ENCODE data around the gene HCFC1R1.
A peak's percentile ranks its signal among the peaks of the same experiment; 100 is the strongest.

Gene HCFC1R1

DNA sequence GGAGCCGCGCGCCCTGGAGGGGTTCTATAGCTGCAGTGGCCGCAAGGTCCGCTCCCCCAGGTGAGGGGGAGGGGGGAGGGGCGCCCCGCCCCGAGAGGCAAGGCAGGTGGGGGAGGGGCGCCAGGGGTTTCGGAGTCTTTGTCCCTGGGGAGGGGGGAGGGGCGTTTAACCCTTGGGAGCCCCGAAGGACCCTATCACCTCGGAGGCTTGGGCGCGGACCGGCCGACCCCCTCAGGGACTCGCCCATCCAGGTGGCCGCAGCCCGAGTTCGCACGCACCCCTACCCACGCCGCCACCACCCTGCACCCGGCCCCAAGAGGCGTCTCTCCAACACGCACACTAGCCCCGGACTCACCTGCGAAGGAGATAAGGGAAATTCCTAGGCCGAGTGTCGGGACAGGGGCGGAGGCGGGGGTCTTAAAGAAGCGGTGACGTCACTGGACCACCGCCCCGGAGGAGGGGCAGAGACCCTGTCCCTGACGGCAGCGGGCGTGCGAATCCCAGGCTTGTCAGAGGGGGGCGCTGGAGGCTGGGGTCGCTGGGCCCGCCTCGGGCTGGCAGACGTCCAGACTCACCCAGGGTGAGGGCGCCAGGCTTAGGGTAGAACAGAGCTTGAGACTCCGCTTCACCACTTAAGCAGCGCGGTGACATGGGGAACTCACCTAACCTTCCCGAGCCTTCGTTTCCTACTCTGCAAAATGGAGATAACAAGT, 5.8 kb downstream of the HCFC1R1 start, which contains the start of gene CLDN6:
Gene CLDN6 (minus strand): TSS at position 390 of the 713 bp plus-strand sequence. CDS start 2,162 bp downstream, outside the sequence.
- no peak for DNase-seq (ENCODE audit: low read depth)
- in situ Hi-C loops (cut with HindIII; ENCODE audit: low sequenced_read_pairs), result no loop called here
- H3K4me3 ChIP-seq (ENCODE audit: low read depth, low read length), result no peak within 1 kb of the TSS
- TF ChIP-seq, protein P1, sequence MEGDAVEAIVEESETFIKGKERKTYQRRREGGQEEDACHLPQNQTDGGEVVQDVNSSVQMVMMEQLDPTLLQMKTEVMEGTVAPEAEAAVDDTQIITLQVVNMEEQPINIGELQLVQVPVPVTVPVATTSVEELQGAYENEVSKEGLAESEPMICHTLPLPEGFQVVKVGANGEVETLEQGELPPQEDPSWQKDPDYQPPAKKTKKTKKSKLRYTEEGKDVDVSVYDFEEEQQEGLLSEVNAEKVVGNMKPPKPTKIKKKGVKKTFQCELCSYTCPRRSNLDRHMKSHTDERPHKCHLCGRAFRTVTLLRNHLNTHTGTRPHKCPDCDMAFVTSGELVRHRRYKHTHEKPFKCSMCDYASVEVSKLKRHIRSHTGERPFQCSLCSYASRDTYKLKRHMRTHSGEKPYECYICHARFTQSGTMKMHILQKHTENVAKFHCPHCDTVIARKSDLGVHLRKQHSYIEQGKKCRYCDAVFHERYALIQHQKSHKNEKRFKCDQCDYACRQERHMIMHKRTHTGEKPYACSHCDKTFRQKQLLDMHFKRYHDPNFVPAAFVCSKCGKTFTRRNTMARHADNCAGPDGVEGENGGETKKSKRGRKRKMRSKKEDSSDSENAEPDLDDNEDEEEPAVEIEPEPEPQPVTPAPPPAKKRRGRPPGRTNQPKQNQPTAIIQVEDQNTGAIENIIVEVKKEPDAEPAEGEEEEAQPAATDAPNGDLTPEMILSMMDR (IDR thresholded peaks at IDR 0.05; ENCODE audit: low read depth, low read length, missing control alignments), result peak; percentile 36

DNA sequence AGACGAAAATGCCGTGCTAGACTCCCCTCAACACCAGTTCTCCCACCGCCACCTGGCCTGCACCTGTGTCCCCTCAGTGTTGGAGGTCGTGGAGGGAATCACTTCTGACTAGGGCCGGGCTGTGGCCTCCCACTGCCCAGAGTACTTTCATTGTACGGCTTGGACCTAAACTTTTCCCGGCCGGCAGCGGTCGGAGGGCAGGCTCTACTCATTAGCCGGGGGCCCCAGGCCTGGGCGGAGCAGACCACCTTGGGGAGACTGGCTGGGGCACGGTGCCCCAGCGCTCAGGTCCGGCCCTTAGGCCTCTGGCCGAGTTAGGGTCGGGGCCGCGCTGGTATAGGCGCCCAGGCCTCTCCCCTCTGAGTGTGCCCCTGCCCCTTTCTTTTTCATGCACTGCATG, 6.4 kb downstream of the HCFC1R1 start:
- no peak for DNase-seq (ENCODE audit: low read depth)
- in situ Hi-C loops (cut with HindIII; ENCODE audit: low sequenced_read_pairs), result no loop called here
- TF ChIP-seq, protein P1 (IDR thresholded peaks at IDR 0.05; ENCODE audit: low read depth, low read length, missing control alignments), result no peak
- no peak overlapping the region for H3K4me3 ChIP-seq (ENCODE audit: low read depth, low read length)

DNA sequence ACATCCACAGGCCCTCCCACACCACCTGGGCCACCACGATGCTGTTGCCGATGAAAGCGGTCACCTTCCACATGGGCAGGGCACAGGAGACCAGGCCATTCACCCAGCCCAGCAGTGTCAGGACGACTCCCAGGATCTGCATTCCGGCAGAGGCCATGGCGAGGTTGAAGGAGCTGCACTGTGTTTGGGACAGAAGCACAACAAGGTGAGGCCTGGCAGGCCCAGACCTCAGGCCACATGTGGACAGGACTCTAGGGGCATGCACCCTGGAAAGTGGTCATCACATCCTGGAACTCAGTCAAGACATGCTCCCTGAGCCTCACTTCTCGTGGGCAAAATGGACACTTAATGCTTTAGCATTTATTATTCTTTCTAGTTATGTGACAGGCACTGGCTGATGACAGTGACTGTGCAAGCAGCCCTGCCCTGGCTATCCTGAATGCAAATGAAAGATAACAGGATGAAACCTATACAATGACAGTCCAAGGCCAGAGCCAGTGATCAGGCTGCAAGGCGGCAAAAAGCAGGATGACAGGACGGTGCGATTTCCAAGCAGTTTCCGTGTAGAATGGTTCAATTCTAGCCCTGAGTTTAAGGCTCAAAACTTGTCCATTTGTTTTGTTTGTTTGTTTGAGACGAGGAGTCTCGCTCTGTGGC, 7.7 kb downstream of the HCFC1R1 start:
- in situ Hi-C loops (cut with HindIII; ENCODE audit: low sequenced_read_pairs), result no loop called here
- H3K4me3 ChIP-seq (ENCODE audit: low read depth, low read length), result no peak overlapping the region
- DNase-seq (ENCODE audit: low read depth), result no peak
- TF ChIP-seq, protein P1 (IDR thresholded peaks at IDR 0.05; ENCODE audit: low read depth, low read length, missing control alignments), result no peak

DNA sequence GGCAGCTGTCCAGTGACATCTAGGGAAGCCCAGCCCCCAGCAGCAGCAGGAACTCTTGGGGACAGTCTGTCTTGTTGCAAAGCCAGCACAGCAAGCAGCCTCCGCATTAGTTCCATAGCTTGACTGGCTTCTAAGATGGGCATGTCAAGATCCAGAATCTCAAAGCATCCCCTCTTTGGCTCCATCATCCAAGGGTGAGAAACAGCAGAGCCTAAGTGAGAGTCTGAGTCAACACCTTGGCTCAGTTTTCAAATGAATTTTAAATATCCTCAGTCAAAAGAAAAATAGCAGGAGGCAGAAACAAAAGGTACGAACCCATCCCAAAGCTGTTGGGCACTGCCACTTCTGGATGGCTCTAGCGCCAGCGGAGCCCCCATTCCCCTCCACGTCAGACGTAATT, 8.8 kb downstream of the HCFC1R1 start:
- no peak overlapping the region for H3K4me3 ChIP-seq (ENCODE audit: low read depth, low read length)
- DNase-seq (ENCODE audit: low read depth), result no peak
- in situ Hi-C loops (cut with HindIII; ENCODE audit: low sequenced_read_pairs), result no loop called here
- TF ChIP-seq, protein P1 (IDR thresholded peaks at IDR 0.05; ENCODE audit: low read depth, low read length, missing control alignments), result no peak

DNA sequence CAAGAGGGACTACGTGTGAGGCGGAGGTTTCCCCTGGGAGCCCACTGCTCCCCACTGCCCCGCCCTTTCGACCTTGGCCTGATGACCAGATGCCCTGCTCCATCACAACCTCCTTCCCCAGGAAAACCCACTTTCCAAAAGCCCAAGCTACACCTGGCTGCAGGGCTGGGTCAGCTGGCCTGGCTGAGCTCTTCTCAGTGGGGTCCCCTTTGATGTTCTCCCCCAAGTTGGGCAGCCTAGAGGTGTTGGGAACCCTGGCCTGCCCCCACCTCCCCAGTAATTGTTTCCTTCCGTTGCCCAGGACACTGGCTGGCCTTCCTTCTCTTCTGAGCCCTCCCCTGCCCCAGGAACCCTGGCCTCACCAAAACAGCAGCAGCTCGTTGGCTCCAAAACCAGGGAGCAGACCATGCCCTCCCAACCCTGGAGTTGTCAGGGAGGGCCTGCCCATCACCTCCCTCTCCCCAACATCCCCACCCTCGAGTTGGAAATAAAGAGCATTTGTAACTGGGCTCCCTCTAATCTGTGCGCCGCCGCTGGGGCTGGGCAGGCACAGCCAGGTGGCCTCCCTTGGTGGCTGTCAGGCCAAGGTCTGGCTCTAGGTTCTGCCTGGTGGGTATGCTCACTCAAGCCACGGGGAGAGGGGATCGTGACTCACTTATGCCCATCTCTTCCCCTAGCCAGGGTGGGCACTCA, 9.6 kb downstream of the HCFC1R1 start:
- in situ Hi-C loops (cut with HindIII; ENCODE audit: low sequenced_read_pairs), result no loop called here
- no peak overlapping the region for H3K4me3 ChIP-seq (ENCODE audit: low read depth, low read length)
- no peak for DNase-seq (ENCODE audit: low read depth)
- TF ChIP-seq, protein P1 (IDR thresholded peaks at IDR 0.05; ENCODE audit: low read depth, low read length, missing control alignments), result no peak

DNA sequence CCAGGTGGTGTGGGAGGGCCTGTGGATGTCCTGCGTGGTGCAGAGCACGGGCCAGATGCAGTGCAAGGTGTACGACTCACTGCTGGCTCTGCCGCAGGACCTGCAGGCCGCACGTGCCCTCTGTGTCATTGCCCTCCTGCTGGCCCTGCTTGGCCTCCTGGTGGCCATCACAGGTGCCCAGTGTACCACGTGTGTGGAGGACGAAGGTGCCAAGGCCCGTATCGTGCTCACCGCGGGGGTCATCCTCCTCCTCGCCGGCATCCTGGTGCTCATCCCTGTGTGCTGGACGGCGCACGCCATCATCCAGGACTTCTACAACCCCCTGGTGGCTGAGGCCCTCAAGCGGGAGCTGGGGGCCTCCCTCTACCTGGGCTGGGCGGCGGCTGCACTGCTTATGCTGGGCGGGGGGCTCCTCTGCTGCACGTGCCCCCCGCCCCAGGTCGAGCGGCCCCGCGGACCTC, 10.2 kb downstream of the HCFC1R1 start:
- TF ChIP-seq, protein P1 (IDR thresholded peaks at IDR 0.05; ENCODE audit: low read depth, low read length, missing control alignments), result no peak
- no peak overlapping the region for H3K4me3 ChIP-seq (ENCODE audit: low read depth, low read length)
- no peak for DNase-seq (ENCODE audit: low read depth)
- in situ Hi-C loops (cut with HindIII; ENCODE audit: low sequenced_read_pairs), result no loop called here
